SK-MEL-5 (cell line): Measurements from ENCODE around the gene LYPD4. TPM values are rescaled to one million over a fixed set of nuclear protein-coding genes. Genes with fewer than 3 reads are reported as not detected.
"Not testable (repeated sequence)": the region's sequence is repeated elsewhere in the genome, so short reads cannot be mapped to it uniquely, and the experiment has no call there.

Experiments used
- DNase-seq: peaks from one replicate; pipeline ENCODE4 v3.0.0-alpha.2; 2016; ENCODE audit warnings: low read depth, low spot score
- in situ Hi-C: cut with HindIII; loops from 2 replicates; pipeline ENCODE4 v1.10.0; 2016; ENCODE audit warnings: low sequenced_read_pairs, high pct_unique_total_duplicates, low pct_unique_long_range_greater_than_20kb
- total RNA-seq: library from RNA; depleted of rRNA; stranded (reverse); fragments of >200 nt; shearing (Covaris generic); gene quantifications from 2 replicates; pipeline ENCODE4 v1.2.3, GENCODE V29; 2014

LYPD4 gene
- total RNA-seq, 1 experiment from 2014 or later, result not detected

- in situ Hi-C loops, result no loop called here
- no peak for DNase-seq
Observed at GRCh38 chr19:41877916-41878905, 33.7 kb upstream of the LYPD4 start.

GRCh38 chr19:41876847-41877832, 32.7 kb upstream of the LYPD4 start, which contains the start of gene CD79A:
CD79A (plus strand) TSS chr19:41877279; CDS start chr19:41877305, 26 bp downstream.
- no peak for DNase-seq
- in situ Hi-C loops, result no loop called here

- in situ Hi-C loops, DNase-seq: not testable (repeated sequence)
Observed at GRCh38 chr19:41875973-41876372, 31.5 kb upstream of the LYPD4 start.

- peak; percentile 80 for DNase-seq
- in situ Hi-C loops, result no loop called here
Observed at GRCh38 chr19:41872775-41873647, 28.5 kb upstream of the LYPD4 start.

GRCh38 chr19:41872384-41872774, 27.9 kb upstream of the LYPD4 start:
- DNase-seq, result no peak

GRCh38 chr19:41871573-41872383, 27.3 kb upstream of the LYPD4 start:
- DNase-seq, result peak; percentile 34
- in situ Hi-C loops, result no loop called here

More at GRCh38 chr19:41872384-41872774, 27.9 kb upstream of the LYPD4 start:
- in situ Hi-C loops, result no loop called here

GRCh38 chr19:41870401-41870873, 26.0 kb upstream of the LYPD4 start:
- DNase-seq, result peak; percentile 19
- in situ Hi-C loops, result no loop called here

GRCh38 chr19:41869374-41869955, 25.0 kb upstream of the LYPD4 start:
- in situ Hi-C loops, result no loop called here

GRCh38 chr19:41868989-41869300, 24.5 kb upstream of the LYPD4 start:
- in situ Hi-C loops, result no loop called here
- no peak for DNase-seq

More at GRCh38 chr19:41869374-41869955, 25.0 kb upstream of the LYPD4 start:
- DNase-seq, result no peak

GRCh38 chr19:41868120-41868988, 23.9 kb upstream of the LYPD4 start:
- DNase-seq, result no peak
- in situ Hi-C loops, result no loop called here

- in situ Hi-C loops, result no loop called here
- no peak for DNase-seq
Observed at GRCh38 chr19:41866284-41866683, 21.8 kb upstream of the LYPD4 start.

- no peak for DNase-seq
- in situ Hi-C loops, result no loop called here
Observed at GRCh38 chr19:41864374-41864773, 19.9 kb upstream of the LYPD4 start.

- DNase-seq, result no peak
- in situ Hi-C loops, result no loop called here
Observed at GRCh38 chr19:41863209-41863931, 18.9 kb upstream of the LYPD4 start.

- no peak for DNase-seq
- in situ Hi-C loops, result no loop called here
Observed at GRCh38 chr19:41862445-41862986, 18.0 kb upstream of the LYPD4 start.
